Mesendoderm (in vitro differentiated cells): Measurements from ENCODE around the gene ILKAP.
A peak's percentile ranks its signal among the peaks of the same experiment; 100 is the strongest.

Experiments used
- DNase-seq: peaks from one replicate; pipeline ENCODE4 v3.0.0; 2013
- H2AK5ac ChIP-seq: 2 replicates; pipeline ENCODE4 v1.6.1; 2013; ENCODE audit warnings: low read length, inconsistent platforms
- H2BK120ac ChIP-seq: 2 replicates; pipeline ENCODE4 v1.6.1; 2013; ENCODE audit warnings: low read depth, mild to moderate bottlenecking, low read length, moderate library complexity, mixed read lengths
- H2BK15ac ChIP-seq: replicated peaks from 2 replicates; pipeline ENCODE4 v1.6.1; 2013; ENCODE audit warnings: low read depth, mild to moderate bottlenecking, moderate library complexity
- H2BK5ac ChIP-seq: 2 replicates; pipeline ENCODE4 v1.6.1; 2013; ENCODE audit warnings: low read length, inconsistent platforms
- H3K18ac ChIP-seq: 2 replicates; pipeline ENCODE4 v1.6.1; 2013; ENCODE audit warnings: mild to moderate bottlenecking, low read length, mixed read lengths
- H3K23ac ChIP-seq: one replicate; pipeline ENCODE4 v1.6.1; 2013; ENCODE audit warnings: low read length
- H3K27ac ChIP-seq: 2 replicates; pipeline ENCODE4 v1.5.1; 2013; ENCODE audit warnings: low read depth, mild to moderate bottlenecking, inconsistent platforms, low read length, moderate library complexity
- H3K27me3 ChIP-seq: 2 replicates; pipeline ENCODE4 v1.6.1; 2013; ENCODE audit warnings: low read length, control low read depth, mild to moderate bottlenecking, inconsistent platforms; ENCODE audit not compliant: insufficient read depth, poor library complexity
- H3K36me3 ChIP-seq: 2 replicates; pipeline ENCODE4 v1.6.1; 2013; ENCODE audit warnings: low read length, inconsistent platforms; ENCODE audit not compliant: control insufficient read depth, insufficient read depth
- H3K4ac ChIP-seq: one replicate; pipeline ENCODE4 v1.6.1; 2013; ENCODE audit warnings: low read depth, mild to moderate bottlenecking, low read length, moderate library complexity
- H3K4me1 ChIP-seq: 2 replicates; pipeline ENCODE4 v1.6.1; 2013; ENCODE audit warnings: low read depth, low read length, inconsistent platforms; ENCODE audit not compliant: control insufficient read depth
- H3K4me2 ChIP-seq: 2 replicates; pipeline ENCODE4 v1.6.1; 2013; ENCODE audit warnings: low read length
- H3K4me3 ChIP-seq: 2 replicates; pipeline ENCODE4 v1.5.1; 2013; ENCODE audit warnings: mild to moderate bottlenecking, low read length
- H3K56ac ChIP-seq: one replicate; pipeline ENCODE4 v1.6.1; 2013; ENCODE audit warnings: low read length
- H3K79me1 ChIP-seq: 2 replicates; pipeline ENCODE4 v1.6.1; 2013; ENCODE audit warnings: low read length, inconsistent platforms
- H3K79me2 ChIP-seq: 2 replicates; pipeline ENCODE4 v1.6.1; 2013; ENCODE audit warnings: mild to moderate bottlenecking, low read length; ENCODE audit not compliant: control insufficient read depth, insufficient read depth
- H3K9ac ChIP-seq: 2 replicates; pipeline ENCODE4 v1.6.1; 2013; ENCODE audit warnings: low read length, inconsistent platforms
- H4K5ac ChIP-seq: one replicate; pipeline ENCODE4 v1.6.1; 2013; ENCODE audit warnings: low read length
- H4K8ac ChIP-seq: one replicate; pipeline ENCODE4 v1.6.1; 2013; ENCODE audit warnings: low read depth, mild to moderate bottlenecking, control low read depth, low read length, moderate library complexity
- WGBS: extraction: QIAGEN DNeasy Blood & Tissue Kit; methylation state at CpG from one replicate; pipeline ENCODE4 v1.1.7; 2013; ENCODE audit warnings: low lambda C conversion rate, missing lambda C conversion rate; ENCODE audit not compliant: insufficient coverage; ENCODE audit errors: extremely low coverage; 5-methylcytosine and 5-hydroxymethylcytosine counted together

ILKAP gene

DNA sequence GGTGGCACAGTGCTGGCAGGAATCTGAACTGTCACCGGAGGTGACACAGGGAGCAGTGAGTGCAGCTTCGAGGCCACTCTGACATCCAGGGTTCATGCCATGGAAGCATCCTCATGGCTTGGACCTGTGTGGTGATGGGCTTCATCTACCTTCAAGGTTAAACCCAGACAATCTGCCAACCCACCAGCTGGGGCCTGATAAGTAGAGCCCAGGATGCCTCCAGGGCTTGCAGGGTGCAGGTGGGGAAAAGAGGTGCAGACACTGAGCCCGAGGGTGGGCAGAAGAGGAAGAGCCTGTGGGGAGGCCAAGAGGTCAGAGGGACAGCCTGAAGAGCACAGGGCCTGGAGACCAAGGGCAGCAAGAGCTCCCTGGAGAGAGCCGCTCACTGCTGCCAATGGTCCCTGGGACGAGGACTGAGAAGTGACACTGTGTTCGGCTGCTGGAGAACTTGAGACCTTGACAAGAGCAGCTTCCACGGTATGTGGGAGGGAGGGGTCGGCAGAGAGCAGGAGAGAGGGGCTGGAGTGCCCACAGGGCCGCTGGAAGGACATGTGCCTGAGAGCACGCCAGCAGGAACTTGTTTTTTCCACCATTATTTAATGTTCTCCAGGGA lies 44.5 kb upstream of the ILKAP start:
- no peak overlapping the region for H2BK15ac ChIP-seq
- H3K79me1 ChIP-seq: no peaks in the 10 kb centered on the region
- no peak overlapping the region for H3K4me2 ChIP-seq
- H3K4me3 ChIP-seq: no peak overlapping the region
- H3K27ac ChIP-seq: no peak overlapping the region
- H4K5ac ChIP-seq: no peak overlapping the region
- no peaks in the 10 kb centered on the region for H3K4me1 ChIP-seq
- WGBS: no CpG with 5 or more reads among the region's 10 CpGs
- H3K27me3 ChIP-seq: no peaks in the 10 kb centered on the region
- H2BK5ac ChIP-seq: no peak overlapping the region
- H4K8ac ChIP-seq: no peak overlapping the region
- H3K79me2 ChIP-seq: no peaks in the 10 kb centered on the region
- no peak overlapping the region for H3K4ac ChIP-seq
- H3K23ac ChIP-seq: no peak overlapping the region
- no peak overlapping the region for H3K9ac ChIP-seq
- H2AK5ac ChIP-seq: no peak overlapping the region
- H3K36me3 ChIP-seq: peaks cover 1% of the 10 kb centered on the region
- no peak overlapping the region for H3K56ac ChIP-seq
- no peak overlapping the region for H3K18ac ChIP-seq
- no peak for DNase-seq
- no peak overlapping the region for H2BK120ac ChIP-seq

DNA sequence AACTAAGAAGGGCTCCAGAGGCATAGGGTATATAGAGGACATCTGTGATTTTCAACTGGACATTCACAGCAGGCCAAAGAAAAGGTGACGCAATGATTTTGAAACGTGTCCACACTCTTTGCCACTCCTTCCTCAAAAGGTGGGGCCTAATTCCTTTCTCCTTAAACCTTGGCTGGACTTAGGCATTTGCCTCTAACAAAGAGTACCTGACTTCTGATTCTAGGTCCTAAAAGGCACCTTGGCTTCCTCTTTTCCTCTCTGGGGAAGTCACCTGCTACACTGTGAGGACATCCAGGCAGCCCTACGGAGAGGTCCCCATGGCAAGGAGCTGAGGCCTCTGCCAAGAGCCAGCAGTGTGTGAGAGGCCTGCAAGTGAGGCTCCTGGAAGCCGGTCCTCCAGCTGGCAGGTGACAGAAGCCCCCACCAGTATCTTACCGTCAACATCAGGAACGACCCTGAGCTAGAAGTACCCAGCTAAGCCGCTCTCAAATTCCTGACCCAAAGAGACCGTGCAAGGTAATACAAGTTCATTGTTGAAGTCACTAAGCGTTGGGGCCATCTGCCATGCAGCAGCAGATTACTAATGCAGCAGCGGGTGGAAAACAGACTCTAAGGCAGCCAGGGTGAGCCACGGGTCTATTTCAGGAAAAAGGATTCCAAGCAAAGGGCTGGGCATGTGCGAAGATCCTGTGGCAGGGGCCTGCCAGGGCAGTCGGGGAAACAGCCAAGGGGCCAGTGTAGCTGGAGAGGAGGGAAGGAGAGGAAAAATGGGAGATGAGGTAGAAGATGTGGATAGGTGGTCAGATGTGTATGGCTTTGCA lies 43.7 kb upstream of the ILKAP start:
- Histone ChIP-seq H3K4me1 (no peaks in the 10 kb centered on the region), H2AK5ac (no peak overlapping the region), H3K36me3 (peaks cover 1% of the 10 kb centered on the region), H2BK15ac (no peak overlapping the region), H3K79me2 (no peaks in the 10 kb centered on the region), H3K9ac (no peak overlapping the region), H4K5ac (no peak overlapping the region), H3K18ac (no peak overlapping the region), H3K27ac (no peak overlapping the region), H3K4me2 (no peak overlapping the region), H2BK120ac (no peak overlapping the region), H4K8ac (no peak overlapping the region), H3K4me3 (no peak overlapping the region), H3K23ac (no peak overlapping the region), H3K4ac (no peak overlapping the region), H3K56ac (no peak overlapping the region), H3K27me3 (no peaks in the 10 kb centered on the region), H2BK5ac (no peak overlapping the region), H3K79me1 (no peaks in the 10 kb centered on the region)
- WGBS: no CpG with 5 or more reads among the region's 13 CpGs
- no peak for DNase-seq

DNA sequence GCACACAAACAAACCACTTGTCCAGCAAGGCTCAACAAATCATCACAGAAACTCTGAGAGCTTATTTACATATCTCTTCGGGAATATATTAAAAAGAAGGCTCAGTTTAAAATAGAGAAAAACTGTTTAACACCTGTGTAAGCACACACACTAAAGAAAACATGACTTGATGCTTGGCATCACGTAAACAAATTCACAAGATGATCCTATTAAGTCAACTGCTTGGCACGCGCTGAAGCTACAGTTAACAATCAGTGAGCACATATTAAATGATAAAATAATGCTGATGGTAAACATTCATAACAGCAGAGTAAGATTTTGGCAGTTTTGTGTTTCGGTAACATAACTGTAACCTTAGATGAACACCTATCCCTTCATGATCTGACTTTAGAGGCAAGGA lies 40.7 kb upstream of the ILKAP start:
- H4K5ac ChIP-seq: no peak overlapping the region
- DNase-seq: no peak
- H2AK5ac ChIP-seq: no peak overlapping the region
- H3K4ac ChIP-seq: no peak overlapping the region
- no peak overlapping the region for H3K4me3 ChIP-seq
- no CpG with 5 or more reads among the region's 5 CpGs for WGBS
- no peak overlapping the region for H3K9ac ChIP-seq
- no peak overlapping the region for H3K56ac ChIP-seq
- H3K27me3 ChIP-seq: no peaks in the 10 kb centered on the region
- H3K79me1 ChIP-seq: no peaks in the 10 kb centered on the region
- H3K79me2 ChIP-seq: no peaks in the 10 kb centered on the region
- no peak overlapping the region for H3K27ac ChIP-seq
- no peaks in the 10 kb centered on the region for H3K4me1 ChIP-seq
- no peaks in the 10 kb centered on the region for H3K36me3 ChIP-seq
- no peak overlapping the region for H4K8ac ChIP-seq
- H3K18ac ChIP-seq: no peak overlapping the region
- no peak overlapping the region for H2BK5ac ChIP-seq
- H2BK15ac ChIP-seq: no peak overlapping the region
- H3K23ac ChIP-seq: no peak overlapping the region
- H3K4me2 ChIP-seq: no peak overlapping the region
- no peak overlapping the region for H2BK120ac ChIP-seq

DNA sequence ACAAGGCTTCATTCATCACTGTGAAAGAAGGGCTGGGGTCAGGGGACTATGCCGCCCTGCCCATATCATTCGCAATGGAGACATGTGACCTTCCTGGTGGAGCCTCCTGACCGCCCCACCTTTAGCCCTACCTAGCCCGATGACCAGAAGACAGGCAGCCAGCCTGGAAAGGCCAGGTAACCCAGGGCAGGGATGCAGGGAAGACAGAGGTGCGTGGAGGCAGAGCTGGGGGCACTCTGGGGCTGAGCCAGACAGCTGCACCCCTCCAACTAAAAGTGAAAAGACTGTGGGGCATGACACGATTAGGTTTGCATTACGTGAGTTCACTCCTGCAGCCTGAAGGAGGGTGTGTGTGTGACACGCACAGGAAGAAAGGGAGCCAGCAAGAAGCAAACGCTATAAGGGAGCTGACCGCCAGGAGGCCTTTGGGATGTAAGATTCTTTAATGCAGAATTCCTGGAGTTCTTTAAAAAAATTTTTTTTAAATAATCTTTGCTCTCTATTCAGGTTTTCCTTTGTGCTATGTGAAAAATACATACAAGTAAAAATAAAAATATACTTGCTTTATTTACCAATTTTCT lies 40.1 kb upstream of the ILKAP start:
- Histone ChIP-seq H2BK15ac (no peak overlapping the region), H4K8ac (no peak overlapping the region), H3K9ac (no peak overlapping the region), H2AK5ac (no peak overlapping the region), H3K36me3 (no peaks in the 10 kb centered on the region), H3K4me1 (no peaks in the 10 kb centered on the region), H3K27me3 (peaks cover 4% of the 10 kb centered on the region), H3K79me2 (no peaks in the 10 kb centered on the region), H3K27ac (no peak overlapping the region), H3K56ac (peak overlapping the region; percentile 42), H3K79me1 (no peaks in the 10 kb centered on the region), H2BK120ac (no peak overlapping the region), H3K23ac (no peak overlapping the region), H3K18ac (no peak overlapping the region), H3K4me2 (no peak overlapping the region), H3K4me3 (no peak overlapping the region), H4K5ac (no peak overlapping the region), H2BK5ac (no peak overlapping the region), H3K4ac (no peak overlapping the region)
- no CpG with 5 or more reads among the region's 10 CpGs for WGBS
- DNase-seq: peak; percentile 53

DNA sequence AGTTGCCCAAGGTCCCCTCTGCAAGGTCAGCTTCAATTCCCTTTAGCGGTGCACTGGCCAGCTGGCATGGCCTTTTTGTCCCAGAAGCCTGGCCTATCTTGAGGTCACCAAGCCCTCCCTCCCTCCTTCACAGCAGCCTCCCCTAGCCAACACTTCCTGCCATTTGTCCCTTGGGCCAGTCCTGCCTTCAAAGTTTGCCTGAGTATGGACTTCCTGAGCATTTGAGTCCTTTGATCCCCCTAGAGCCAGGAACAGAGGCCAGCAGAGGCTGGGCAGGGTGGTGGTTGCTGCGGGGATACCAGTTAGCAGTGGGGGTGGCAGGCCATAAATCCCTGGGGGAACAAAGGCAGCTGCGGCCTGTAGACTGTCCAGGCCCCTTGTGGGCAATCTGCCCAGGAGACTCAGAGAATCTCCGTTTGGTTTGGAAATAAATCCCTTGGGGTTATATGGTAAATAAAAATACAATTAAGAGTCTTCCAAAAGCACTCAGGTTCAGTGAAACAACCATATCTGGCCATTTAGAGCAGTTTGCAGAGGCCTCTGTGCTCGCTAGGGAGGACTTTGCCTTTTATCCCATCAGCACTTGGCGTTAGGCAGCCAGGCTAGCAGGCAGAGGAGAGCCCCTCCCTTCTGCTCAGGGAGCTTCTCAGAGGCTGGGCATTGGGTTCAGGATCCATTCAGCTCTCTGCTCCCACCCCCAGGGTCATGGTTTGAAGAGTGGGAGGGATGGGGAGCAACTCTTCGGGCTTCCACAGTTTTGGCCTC lies 39.4 kb upstream of the ILKAP start:
- WGBS: no CpG with 5 or more reads among the region's 7 CpGs
- Histone ChIP-seq H3K9ac (no peak overlapping the region), H3K79me1 (no peaks in the 10 kb centered on the region), H3K36me3 (no peaks in the 10 kb centered on the region), H2BK5ac (no peak overlapping the region), H3K4me1 (no peaks in the 10 kb centered on the region), H3K27me3 (peaks cover 5% of the 10 kb centered on the region), H4K8ac (no peak overlapping the region), H3K79me2 (no peaks in the 10 kb centered on the region), H3K4me3 (no peak overlapping the region), H3K23ac (no peak overlapping the region), H4K5ac (no peak overlapping the region), H2AK5ac (no peak overlapping the region), H3K56ac (no peak overlapping the region), H3K18ac (no peak overlapping the region), H3K4me2 (no peak overlapping the region), H2BK15ac (no peak overlapping the region), H3K27ac (no peak overlapping the region), H3K4ac (no peak overlapping the region), H2BK120ac (no peak overlapping the region)
- DNase-seq: peak; percentile 36
